Neural progenitor cell (in vitro differentiated cells): Measurements from ENCODE around the gene WWOX. TPM values are rescaled to one million over a fixed set of nuclear protein-coding genes. Genes with fewer than 3 reads are reported as not detected.

Experiments
- DNase-seq: peaks from one replicate; pipeline ENCODE4 v3.0.0-alpha.2; 2016; ENCODE audit warnings: low spot score
- H2AFZ ChIP-seq: fragments of 200-600 bp; sonication (generic); replicated peaks from 2 replicates; pipeline ENCODE4 v1.6.1; 2016; ENCODE audit warnings: antibody characterized with exemption
- H3F3A ChIP-seq: fragments of 200-600 bp; sonication (generic); 2 replicates; pipeline ENCODE4 v1.6.1; 2016; ENCODE audit warnings: antibody characterized with exemption, low read depth
- H3K27ac ChIP-seq: fragments of 200-600 bp; sonication (generic); 2 replicates; pipeline ENCODE4 v1.5.1; 2016; ENCODE audit warnings: mild to moderate bottlenecking
- H3K27me3 ChIP-seq: fragments of 200-600 bp; sonication (generic); 2 replicates; pipeline ENCODE4 v1.6.1; 2016; ENCODE audit warnings: mild to moderate bottlenecking, moderate library complexity
- H3K36me3 ChIP-seq: fragments of 200-600 bp; sonication (generic); 2 replicates; pipeline ENCODE4 v1.5.1; 2016
- H3K4me1 ChIP-seq: fragments of 200-600 bp; sonication (generic); 2 replicates; pipeline ENCODE4 v1.6.1; 2016; ENCODE audit warnings: mixed run types
- H3K4me2 ChIP-seq: fragments of 200-600 bp; sonication (generic); 2 replicates; pipeline ENCODE4 v1.6.1; 2016
- H3K4me3 ChIP-seq: fragments of 200-600 bp; sonication (generic); 2 replicates; pipeline ENCODE4 v1.5.1; 2016
- H3K79me2 ChIP-seq: fragments of 200-600 bp; sonication (generic); 2 replicates; pipeline ENCODE4 v1.6.1; 2016; ENCODE audit warnings: low read depth
- H3K9ac ChIP-seq: fragments of 200-600 bp; sonication (generic); 2 replicates; pipeline ENCODE4 v1.6.1; 2016
- H3K9me3 ChIP-seq: fragments of 200-600 bp; sonication (generic); 2 replicates; pipeline ENCODE4 v1.5.1; 2016; ENCODE audit warnings: low read depth
- H4K20me1 ChIP-seq: fragments of 200-600 bp; sonication (generic); 2 replicates; pipeline ENCODE4 v1.6.1; 2016; ENCODE audit warnings: low read depth
- H3K27ac Mint-ChIP-seq: 3 replicates; pipeline ENCODE4 v1.8.0; 2021; ENCODE audit warnings: mixed read lengths
- H3K27me3 Mint-ChIP-seq: 2 replicates; pipeline ENCODE4 v1.8.0; 2022; ENCODE audit warnings: low read depth, mild to moderate bottlenecking, inconsistent platforms, moderate library complexity, mixed read lengths; ENCODE audit not compliant: insufficient read depth
- H3K36me3 Mint-ChIP-seq: 3 replicates; pipeline ENCODE4 v1.8.0; 2021; ENCODE audit warnings: mixed read lengths
- H3K4me1 Mint-ChIP-seq: 3 replicates; pipeline ENCODE4 v1.8.0; 2021; ENCODE audit warnings: mixed read lengths
- H3K4me3 Mint-ChIP-seq: 3 replicates; pipeline ENCODE4 v1.8.0; 2021; ENCODE audit warnings: mild to moderate bottlenecking, moderate library complexity, mixed read lengths
- H3K9me3 Mint-ChIP-seq: 3 replicates; pipeline ENCODE4 v1.8.0; 2020; ENCODE audit warnings: mixed read lengths
- CTCF ChIP-seq: fragments of 200-600 bp; sonication (generic); IDR thresholded peaks from 2 replicates; pipeline ENCODE4 v1.5.1; 2017; ENCODE audit warnings: antibody characterized with exemption, mild to moderate bottlenecking
- EZH2 ChIP-seq: fragments of 200-600 bp; sonication (generic); IDR thresholded peaks from 2 replicates; pipeline ENCODE4 v1.6.1; 2017; ENCODE audit warnings: antibody characterized with exemption, mild to moderate bottlenecking, moderate library complexity
- EZH2phosphoT487 ChIP-seq: fragments of 200-600 bp; sonication (generic); IDR thresholded peaks from 2 replicates; pipeline ENCODE4 v1.6.1; 2017; ENCODE audit warnings: antibody characterized with exemption
- total RNA-seq: library from RNA; depleted of rRNA; stranded (reverse); fragments of >200 nt; gene quantifications from 2 replicates; pipeline ENCODE4 v1.2.3, GENCODE V29; 2015; ENCODE audit warnings: low replicate concordance

WWOX gene
- total RNA-seq, 1 donor from 2014 or later = 63.7 TPM

- Histone ChIP-seq H3K27ac (no peak overlapping the region), H3K9ac (no peak overlapping the region), H3K4me3 (no peak overlapping the region), H3K79me2 (no peaks in the 10 kb centered on the region), H3F3A (no peaks in the 10 kb centered on the region), H2AFZ (no peak overlapping the region), H4K20me1 (no peaks in the 10 kb centered on the region), H3K9me3 (no peaks in the 10 kb centered on the region), H3K4me1 (peaks cover 11% of the 10 kb centered on the region), H3K27me3 (no peaks in the 10 kb centered on the region), H3K4me2 (no peak overlapping the region), H3K36me3 (no peaks in the 10 kb centered on the region)
- H3K36me3 Mint-ChIP-seq = peaks cover 2% of the 10 kb centered on the region
- no peak overlapping the region for H3K4me3 Mint-ChIP-seq
- TF ChIP-seq EZH2phosphoT487 (no peak), EZH2 (no peak), CTCF (no peak)
- peaks cover 4% of the 10 kb centered on the region for H3K27me3 Mint-ChIP-seq
- peaks cover 33% of the 10 kb centered on the region for H3K9me3 Mint-ChIP-seq
- no peak for DNase-seq
- H3K4me1 Mint-ChIP-seq = no peaks in the 10 kb centered on the region
- H3K27ac Mint-ChIP-seq = no peak overlapping the region
Observed at GRCh38 chr16:78920621-78921020, 821.2 kb downstream of the WWOX start.

- Mint-ChIP-seq H3K4me1 (no peaks in the 10 kb centered on the region), H3K27ac (no peak overlapping the region), H3K9me3 (peaks cover 27% of the 10 kb centered on the region), H3K27me3 (no peaks in the 10 kb centered on the region), H3K36me3 (peaks cover 2% of the 10 kb centered on the region), H3K4me3 (no peak overlapping the region)
- H2AFZ ChIP-seq = no peak overlapping the region
- H3K27ac ChIP-seq = no peak overlapping the region
- peak; percentile 28 for DNase-seq
- H3K36me3 ChIP-seq = no peaks in the 10 kb centered on the region
- no peaks in the 10 kb centered on the region for H3F3A ChIP-seq
- no peaks in the 10 kb centered on the region for H3K27me3 ChIP-seq
- H4K20me1 ChIP-seq = no peaks in the 10 kb centered on the region
- TF ChIP-seq EZH2phosphoT487 (no peak), CTCF (peak; percentile 52)
- H3K4me2 ChIP-seq = no peak overlapping the region
- no peak overlapping the region for H3K4me3 ChIP-seq
- no peak overlapping the region for H3K9ac ChIP-seq
- H3K4me1 ChIP-seq = no peaks in the 10 kb centered on the region
- no peaks in the 10 kb centered on the region for H3K79me2 ChIP-seq
- no peaks in the 10 kb centered on the region for H3K9me3 ChIP-seq
Observed at GRCh38 chr16:78925083-78925767, 825.8 kb downstream of the WWOX start.

GRCh38 chr16:78926723-78927210 is 827.3 kb downstream of the WWOX start:
- H3K27ac ChIP-seq = no peak overlapping the region
- no peaks in the 10 kb centered on the region for H3K27me3 ChIP-seq
- Mint-ChIP-seq H3K36me3 (peaks cover under 1% of the 10 kb centered on the region), H3K4me1 (no peaks in the 10 kb centered on the region), H3K4me3 (no peak overlapping the region), H3K27ac (no peak overlapping the region), H3K27me3 (peaks cover 2% of the 10 kb centered on the region), H3K9me3 (peaks cover 17% of the 10 kb centered on the region)
- H3F3A ChIP-seq = no peaks in the 10 kb centered on the region
- H3K4me3 ChIP-seq = no peak overlapping the region
- H2AFZ ChIP-seq = no peak overlapping the region
- H4K20me1 ChIP-seq = no peaks in the 10 kb centered on the region
- no peak overlapping the region for H3K4me2 ChIP-seq
- H3K4me1 ChIP-seq = no peaks in the 10 kb centered on the region
- no peaks in the 10 kb centered on the region for H3K79me2 ChIP-seq
- H3K9me3 ChIP-seq = no peaks in the 10 kb centered on the region
- no peak for DNase-seq
- TF ChIP-seq EZH2phosphoT487 = no peak
- H3K36me3 ChIP-seq = no peaks in the 10 kb centered on the region
- H3K9ac ChIP-seq = no peak overlapping the region

GRCh38 chr16:78927766-78928165 is 828.3 kb downstream of the WWOX start:
- no peak overlapping the region for H2AFZ ChIP-seq
- no peak overlapping the region for H3K4me2 ChIP-seq
- no peak for DNase-seq
- H3K36me3 ChIP-seq = no peaks in the 10 kb centered on the region
- no peaks in the 10 kb centered on the region for H3K27me3 ChIP-seq
- H3K4me1 ChIP-seq = no peaks in the 10 kb centered on the region
- H3K9me3 Mint-ChIP-seq = peaks cover 10% of the 10 kb centered on the region
- H3K4me3 Mint-ChIP-seq = no peak overlapping the region
- no peak overlapping the region for H3K27ac ChIP-seq
- H3K4me3 ChIP-seq = no peak overlapping the region
- peaks cover 3% of the 10 kb centered on the region for H3K4me1 Mint-ChIP-seq
- no peak for TF ChIP-seq EZH2
- TF ChIP-seq CTCF = no peak
- no peak for TF ChIP-seq EZH2phosphoT487
- no peaks in the 10 kb centered on the region for H3F3A ChIP-seq
- H3K79me2 ChIP-seq = no peaks in the 10 kb centered on the region
- no peak overlapping the region for H3K27ac Mint-ChIP-seq
- H3K9me3 ChIP-seq = no peaks in the 10 kb centered on the region
- H3K27me3 Mint-ChIP-seq = peaks cover 2% of the 10 kb centered on the region
- no peak overlapping the region for H3K9ac ChIP-seq
- H4K20me1 ChIP-seq = no peaks in the 10 kb centered on the region
- H3K36me3 Mint-ChIP-seq = no peaks in the 10 kb centered on the region
